ENCODE data around the gene RC3H1.

GRCh38 chr1:174007851-174008250 is 14.3 kb downstream of the RC3H1 start:
- TF ChIP-seq, protein P1, sequence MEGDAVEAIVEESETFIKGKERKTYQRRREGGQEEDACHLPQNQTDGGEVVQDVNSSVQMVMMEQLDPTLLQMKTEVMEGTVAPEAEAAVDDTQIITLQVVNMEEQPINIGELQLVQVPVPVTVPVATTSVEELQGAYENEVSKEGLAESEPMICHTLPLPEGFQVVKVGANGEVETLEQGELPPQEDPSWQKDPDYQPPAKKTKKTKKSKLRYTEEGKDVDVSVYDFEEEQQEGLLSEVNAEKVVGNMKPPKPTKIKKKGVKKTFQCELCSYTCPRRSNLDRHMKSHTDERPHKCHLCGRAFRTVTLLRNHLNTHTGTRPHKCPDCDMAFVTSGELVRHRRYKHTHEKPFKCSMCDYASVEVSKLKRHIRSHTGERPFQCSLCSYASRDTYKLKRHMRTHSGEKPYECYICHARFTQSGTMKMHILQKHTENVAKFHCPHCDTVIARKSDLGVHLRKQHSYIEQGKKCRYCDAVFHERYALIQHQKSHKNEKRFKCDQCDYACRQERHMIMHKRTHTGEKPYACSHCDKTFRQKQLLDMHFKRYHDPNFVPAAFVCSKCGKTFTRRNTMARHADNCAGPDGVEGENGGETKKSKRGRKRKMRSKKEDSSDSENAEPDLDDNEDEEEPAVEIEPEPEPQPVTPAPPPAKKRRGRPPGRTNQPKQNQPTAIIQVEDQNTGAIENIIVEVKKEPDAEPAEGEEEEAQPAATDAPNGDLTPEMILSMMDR (conservative IDR thresholded peaks at IDR 0.05 in 1 of 2, IDR thresholded peaks at IDR 0.05 in 1 of 2; ENCODE audit: low read depth in 1 of 2, low read length in 2 of 2) = no peak
- TF ChIP-seq EZH2 (IDR thresholded peaks at IDR 0.05; ENCODE audit: low read length, missing control alignments) = no peak

Data from fibroblast of lung (primary cell).